IPS-11a (cell line): ENCODE data around the gene MTR.

Experiments
- H3K4me3 ChIP-seq: one replicate; pipeline ENCODE4 v1.5.1; 2013; ENCODE audit warnings: low read depth, low read length, control low read depth

The MTR gene

GRCh38 chr1:236773919-236774318, 21.2 kb upstream of the MTR start:
- no peak overlapping the region for H3K4me3 ChIP-seq

GRCh38 chr1:236774926-236775325, 20.2 kb upstream of the MTR start:
- H3K4me3 ChIP-seq = no peak overlapping the region

GRCh38 chr1:236779312-236779711, 15.8 kb upstream of the MTR start:
- H3K4me3 ChIP-seq = no peak overlapping the region

- no peak overlapping the region for H3K4me3 ChIP-seq
Observed at GRCh38 chr1:236785477-236785876, 9.6 kb upstream of the MTR start.

GRCh38 chr1:236786453-236786852, 8.6 kb upstream of the MTR start:
- H3K4me3 ChIP-seq = no peak overlapping the region

- peak overlapping the region; percentile 94 for H3K4me3 ChIP-seq
Observed at GRCh38 chr1:236794585-236795034, 482 bp upstream of the MTR start.

GRCh38 chr1:236795757-236796667, 920 bp downstream of the MTR start:
- peak overlapping the region; percentile 94 for H3K4me3 ChIP-seq

GRCh38 chr1:236799001-236799400, 3.9 kb downstream of the MTR start:
- no peak overlapping the region for H3K4me3 ChIP-seq

- no peak overlapping the region for H3K4me3 ChIP-seq
Observed at GRCh38 chr1:236800002-236800620, 5.0 kb downstream of the MTR start.

- H3K4me3 ChIP-seq = no peak overlapping the region
Observed at GRCh38 chr1:236800623-236801022, 5.5 kb downstream of the MTR start.

GRCh38 chr1:236802264-236802663, 7.2 kb downstream of the MTR start:
- no peak overlapping the region for H3K4me3 ChIP-seq

GRCh38 chr1:236806634-236807033, 11.5 kb downstream of the MTR start:
- H3K4me3 ChIP-seq = no peak overlapping the region

GRCh38 chr1:236808005-236808404, 12.9 kb downstream of the MTR start:
- H3K4me3 ChIP-seq = no peak overlapping the region

- no peak overlapping the region for H3K4me3 ChIP-seq
Observed at GRCh38 chr1:236808564-236809130, 13.6 kb downstream of the MTR start.

GRCh38 chr1:236809148-236809547, 14.1 kb downstream of the MTR start:
- no peak overlapping the region for H3K4me3 ChIP-seq

- no peak overlapping the region for H3K4me3 ChIP-seq
Observed at GRCh38 chr1:236810018-236810417, 14.9 kb downstream of the MTR start.

- H3K4me3 ChIP-seq = no peak overlapping the region
Observed at GRCh38 chr1:236812334-236813030, 17.4 kb downstream of the MTR start.

- no peak overlapping the region for H3K4me3 ChIP-seq
Observed at GRCh38 chr1:236815941-236816340, 20.8 kb downstream of the MTR start.

GRCh38 chr1:236819856-236820255, 24.8 kb downstream of the MTR start:
- H3K4me3 ChIP-seq = no peak overlapping the region

- no peak overlapping the region for H3K4me3 ChIP-seq
Observed at GRCh38 chr1:236821091-236821627, 26.1 kb downstream of the MTR start.

GRCh38 chr1:236823559-236823958, 28.5 kb downstream of the MTR start:
- no peak overlapping the region for H3K4me3 ChIP-seq
